Nephron progenitor cell (in vitro differentiated cells): ENCODE data around the gene NCKAP5.

Experiments
- DNase-seq: peaks from one replicate; pipeline ENCODE4 v3.0.0; 2021
- H3K27ac Mint-ChIP-seq: 2 replicates; pipeline ENCODE4 v1.8.0; 2021; ENCODE audit warnings: mild to moderate bottlenecking, moderate library complexity, mixed read lengths
- H3K27me3 Mint-ChIP-seq: 2 replicates; pipeline ENCODE4 v1.8.0; 2021; ENCODE audit warnings: mild to moderate bottlenecking, low read depth, mixed read lengths; ENCODE audit not compliant: poor library complexity
- H3K36me3 Mint-ChIP-seq: 2 replicates; pipeline ENCODE4 v1.8.0; 2021; ENCODE audit warnings: low read depth, mixed read lengths
- H3K4me1 Mint-ChIP-seq: 2 replicates; pipeline ENCODE4 v1.8.0; 2021; ENCODE audit warnings: mixed read lengths
- H3K4me3 Mint-ChIP-seq: 2 replicates; pipeline ENCODE4 v1.8.0; 2021; ENCODE audit warnings: mild to moderate bottlenecking, moderate library complexity, mixed read lengths
- H3K9me3 Mint-ChIP-seq: 2 replicates; pipeline ENCODE4 v1.8.0; 2021; ENCODE audit warnings: mild to moderate bottlenecking, moderate library complexity, mixed read lengths
- CTCF ChIP-seq: fragments of 200-600 bp; sonication (generic); IDR thresholded peaks from 2 replicates; pipeline ENCODE4 v1.5.0; 2021; ENCODE audit warnings: antibody characterized with exemption

The NCKAP5 gene

GRCh38 chr2:132642415-132642814, 925.8 kb downstream of the NCKAP5 start:
- H3K4me3 Mint-ChIP-seq, result no peak overlapping the region
- H3K9me3 Mint-ChIP-seq, result no peaks in the 10 kb centered on the region
- H3K36me3 Mint-ChIP-seq, result peaks cover 13% of the 10 kb centered on the region
- peak overlapping the region; percentile 57 for H3K27ac Mint-ChIP-seq
- TF ChIP-seq CTCF, result no peak
- peaks cover 75% of the 10 kb centered on the region for H3K4me1 Mint-ChIP-seq
- no peak for DNase-seq
- no peaks in the 10 kb centered on the region for H3K27me3 Mint-ChIP-seq

- H3K9me3 Mint-ChIP-seq, result no peaks in the 10 kb centered on the region
- no peak overlapping the region for H3K4me3 Mint-ChIP-seq
- peaks cover 13% of the 10 kb centered on the region for H3K36me3 Mint-ChIP-seq
- no peaks in the 10 kb centered on the region for H3K27me3 Mint-ChIP-seq
- H3K27ac Mint-ChIP-seq, result no peak overlapping the region
- DNase-seq, result no peak
- peaks cover 70% of the 10 kb centered on the region for H3K4me1 Mint-ChIP-seq
- TF ChIP-seq CTCF, result no peak
These were observed 926.4 kb downstream of the NCKAP5 start for GRCh38 chr2:132641819-132642218.

- H3K36me3 Mint-ChIP-seq, result peaks cover 11% of the 10 kb centered on the region
- H3K9me3 Mint-ChIP-seq, result no peaks in the 10 kb centered on the region
- DNase-seq, result no peak
- H3K27ac Mint-ChIP-seq, result no peak overlapping the region
- no peak for TF ChIP-seq CTCF
- H3K27me3 Mint-ChIP-seq, result no peaks in the 10 kb centered on the region
- peaks cover 55% of the 10 kb centered on the region for H3K4me1 Mint-ChIP-seq
- no peak overlapping the region for H3K4me3 Mint-ChIP-seq
These were observed 928.1 kb downstream of the NCKAP5 start for GRCh38 chr2:132640116-132640515.

GRCh38 chr2:132638313-132639040, 929.8 kb downstream of the NCKAP5 start:
- Mint-ChIP-seq H3K27me3 (peaks cover 4% of the 10 kb centered on the region), H3K36me3 (no peaks in the 10 kb centered on the region), H3K9me3 (no peaks in the 10 kb centered on the region), H3K4me3 (no peak overlapping the region), H3K4me1 (peaks cover 40% of the 10 kb centered on the region), H3K27ac (no peak overlapping the region)
- TF ChIP-seq CTCF, result no peak
- DNase-seq, result no peak

GRCh38 chr2:132636346-132636745, 931.9 kb downstream of the NCKAP5 start:
- Mint-ChIP-seq H3K4me1 (peaks cover 32% of the 10 kb centered on the region), H3K36me3 (no peaks in the 10 kb centered on the region), H3K27ac (no peak overlapping the region), H3K9me3 (no peaks in the 10 kb centered on the region), H3K4me3 (no peak overlapping the region), H3K27me3 (peaks cover 4% of the 10 kb centered on the region)
- no peak for TF ChIP-seq CTCF
- DNase-seq, result no peak

- TF ChIP-seq CTCF, result no peak
These were observed 934.6 kb downstream of the NCKAP5 start for GRCh38 chr2:132633635-132634034.

More at GRCh38 chr2:132633635-132634034, 934.6 kb downstream of the NCKAP5 start:
- Mint-ChIP-seq H3K4me1 (peaks cover 18% of the 10 kb centered on the region), H3K27ac (no peak overlapping the region), H3K4me3 (no peak overlapping the region), H3K36me3 (no peaks in the 10 kb centered on the region), H3K9me3 (no peaks in the 10 kb centered on the region), H3K27me3 (peaks cover 8% of the 10 kb centered on the region)
- no peak for DNase-seq
